ENCODE results near the gene PTPRG. TPM values are rescaled to one million over a fixed set of nuclear protein-coding genes. Genes with fewer than 3 reads are reported as not detected.
A peak's percentile ranks its signal among the peaks of the same experiment; 100 is the strongest.

Gene PTPRG
- total RNA-seq, 1 experiment from 2014 or later, result 0.73 TPM

- BruUV-seq (replicated peaks), result no TSS peak
- Histone ChIP-seq H3K9ac (ENCODE audit: low read length) (no peak overlapping the region), H3K9me2 (replicated peaks; ENCODE audit: low read length) (no peaks in the 10 kb centered on the region), H3K9me3 (ENCODE audit: low read length) (no peaks in the 10 kb centered on the region), H3K4me1 (ENCODE audit: insufficient read depth, low read length) (no peaks in the 10 kb centered on the region), H2AFZ (ENCODE audit: low read length) (no peak overlapping the region), H3K79me2 (ENCODE audit: low read length) (no peaks in the 10 kb centered on the region), H3K4me2 (ENCODE audit: low read length) (no peak overlapping the region), H3K36me3 (ENCODE audit: low read depth, low read length) (no peaks in the 10 kb centered on the region), H3F3A (ENCODE audit: low read length, unreplicated experiment) (no peaks in the 10 kb centered on the region), H4K20me1 (ENCODE audit: low read length) (no peaks in the 10 kb centered on the region), H3K27me3 (ENCODE audit: low read length) (0 out of 2 replicates have a peak, but pooled peaks cover 14% of the 10 kb centered on the region), H3K4me3 (ENCODE audit: low read length) (no peak overlapping the region), H3K27ac (ENCODE audit: low read length) (no peak overlapping the region)
- no peak for TF ChIP-seq EZH2phosphoT487 (IDR thresholded peaks at IDR 0.05; ENCODE audit: borderline replicate concordance, low read length)
- no peak for TF ChIP-seq EZH2 (IDR thresholded peaks at IDR 0.05; ENCODE audit: low read length, unreplicated experiment)
- no peak for TF ChIP-seq CTCF (conservative IDR thresholded peaks at IDR 0.05; ENCODE audit: low read depth, low read length)
- ChIA-PET CTCF (no interaction called here), POLR2A (ENCODE audit: unreplicated experiment) (no interaction called here)
- ATAC-seq, result no peak
- intact Hi-C loops (cut with micrococcal nuclease), result loop anchor here (10.0 kb wide), 1 partner anchor 727 kb away; no protein-coding TSS in a partner anchor
- DNase-seq, result no peak
Observed at GRCh38 chr3:62197350-62198012, 636.1 kb downstream of the PTPRG start.

DNA sequence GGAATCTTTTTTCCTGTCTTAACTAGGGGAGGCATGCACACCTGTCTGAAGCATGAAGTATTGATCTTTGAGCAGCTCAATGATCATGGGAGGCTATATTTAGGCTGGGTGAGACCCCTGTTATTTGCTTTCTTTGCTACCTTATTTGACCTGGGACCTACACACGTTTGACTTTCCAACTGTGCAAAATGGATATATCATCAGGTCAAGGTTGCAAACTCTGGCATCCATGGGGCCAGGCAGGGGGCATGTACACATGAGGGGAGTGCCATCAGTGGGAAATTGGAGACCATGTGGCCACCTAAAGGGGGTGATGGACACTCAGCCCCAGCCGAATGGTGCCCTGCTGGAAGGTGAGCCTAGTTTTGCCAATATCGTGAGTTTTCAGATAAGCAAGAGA is 637.8 kb downstream of the PTPRG start:
- CTCF ChIA-PET, result no interaction called here
- DNase-seq (no peak), ATAC-seq (no peak)
- no peak overlapping the region for H3K9ac ChIP-seq (ENCODE audit: low read length)
- H3F3A ChIP-seq (ENCODE audit: low read length, unreplicated experiment), result no peaks in the 10 kb centered on the region
- H3K4me3 ChIP-seq (ENCODE audit: low read length), result no peak overlapping the region
- 0 out of 2 replicates have a peak, but pooled peaks cover 1% of the 10 kb centered on the region for H3K27me3 ChIP-seq (ENCODE audit: low read length)
- TF ChIP-seq EZH2 (IDR thresholded peaks at IDR 0.05; ENCODE audit: low read length, unreplicated experiment) (no peak), EZH2phosphoT487 (IDR thresholded peaks at IDR 0.05; ENCODE audit: borderline replicate concordance, low read length) (no peak), CTCF (conservative IDR thresholded peaks at IDR 0.05; ENCODE audit: low read depth, low read length) (no peak)
- POLR2A ChIA-PET (ENCODE audit: unreplicated experiment), result no interaction called here
- H3K27ac ChIP-seq (ENCODE audit: low read length), result no peak overlapping the region
- no peaks in the 10 kb centered on the region for H4K20me1 ChIP-seq (ENCODE audit: low read length)
- BruUV-seq (replicated peaks), result no TSS peak
- no peak overlapping the region for H3K4me2 ChIP-seq (ENCODE audit: low read length)
- intact Hi-C loops (cut with micrococcal nuclease), result loop anchor here (10.0 kb wide), 1 partner anchor 726 kb away; no protein-coding TSS in a partner anchor
- no peaks in the 10 kb centered on the region for H3K9me2 ChIP-seq (replicated peaks; ENCODE audit: low read length)
- H3K4me1 ChIP-seq (ENCODE audit: insufficient read depth, low read length), result no peaks in the 10 kb centered on the region
- no peaks in the 10 kb centered on the region for H3K79me2 ChIP-seq (ENCODE audit: low read length)
- no peaks in the 10 kb centered on the region for H3K9me3 ChIP-seq (ENCODE audit: low read length)
- H3K36me3 ChIP-seq (ENCODE audit: low read depth, low read length), result no peaks in the 10 kb centered on the region
- no peak overlapping the region for H2AFZ ChIP-seq (ENCODE audit: low read length)

DNA sequence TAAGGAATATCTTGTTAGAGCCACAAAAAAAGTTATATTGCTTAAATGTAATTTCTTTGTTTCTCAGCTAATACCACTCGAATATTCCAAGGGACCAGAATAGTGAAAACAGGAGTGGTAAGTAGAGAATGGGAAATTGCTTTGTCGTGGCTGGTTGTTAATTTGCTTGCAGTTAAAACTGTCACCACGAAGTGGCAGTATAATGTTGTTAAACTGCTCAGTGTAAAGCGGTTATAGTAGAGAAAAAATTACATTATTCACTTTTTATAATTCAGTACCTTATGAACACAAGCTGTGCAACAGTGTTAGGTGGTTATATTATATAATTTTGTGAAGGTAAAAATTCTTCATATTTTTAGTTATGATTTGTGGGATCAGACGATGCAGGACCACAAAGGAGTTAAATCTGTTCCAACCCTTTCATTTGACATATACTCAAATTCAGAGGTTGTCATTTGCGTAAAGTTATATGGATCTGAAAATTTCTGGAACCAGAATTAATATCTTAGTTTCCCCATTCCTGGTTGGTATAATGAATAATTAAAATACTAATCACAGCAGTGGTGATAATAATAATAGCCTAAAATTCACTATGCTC is 640.2 kb downstream of the PTPRG start:
- Histone ChIP-seq H3K9me2 (replicated peaks; ENCODE audit: low read length) (no peaks in the 10 kb centered on the region), H4K20me1 (ENCODE audit: low read length) (no peaks in the 10 kb centered on the region), H3K4me2 (ENCODE audit: low read length) (no peak overlapping the region), H3K9me3 (ENCODE audit: low read length) (no peaks in the 10 kb centered on the region), H3K79me2 (ENCODE audit: low read length) (no peaks in the 10 kb centered on the region), H3K36me3 (ENCODE audit: low read depth, low read length) (no peaks in the 10 kb centered on the region), H3K27me3 (ENCODE audit: low read length) (no peaks in the 10 kb centered on the region), H2AFZ (ENCODE audit: low read length) (no peak overlapping the region), H3F3A (ENCODE audit: low read length, unreplicated experiment) (no peaks in the 10 kb centered on the region), H3K4me1 (ENCODE audit: insufficient read depth, low read length) (no peaks in the 10 kb centered on the region), H3K9ac (ENCODE audit: low read length) (no peak overlapping the region), H3K27ac (ENCODE audit: low read length) (no peak overlapping the region), H3K4me3 (ENCODE audit: low read length) (no peak overlapping the region)
- POLR2A ChIA-PET (ENCODE audit: unreplicated experiment), result no interaction called here
- no peak for TF ChIP-seq EZH2phosphoT487 (IDR thresholded peaks at IDR 0.05; ENCODE audit: borderline replicate concordance, low read length)
- TF ChIP-seq CTCF (conservative IDR thresholded peaks at IDR 0.05; ENCODE audit: low read depth, low read length), result peak; percentile 72
- peak; percentile 81 for ATAC-seq
- BruUV-seq (replicated peaks), result no TSS peak
- intact Hi-C loops (cut with micrococcal nuclease), result loop anchor here (1.0 kb wide), 2 partner anchors 111 to 359 kb away; no protein-coding TSS in a partner anchor
- peak; percentile 56 for DNase-seq
- CTCF ChIA-PET, result interaction anchor here (0.5 kb wide), 1 partner anchor 356 kb away, joined by 3 read pairs; no protein-coding TSS in a partner anchor

Measured in PC-3 (cell line).